NCI-H2227 (cell line): ENCODE measurements around the gene PSMA7.
"Not testable (repeated sequence)": the region's sequence is repeated elsewhere in the genome, so short reads cannot be mapped to it uniquely, and the experiment has no call there.

Source experiments
- DNase-seq: peaks from one replicate; lab custom pipeline; 2025; ENCODE audit not compliant: unreplicated experiment; lab: John Stamatoyannopoulos, UW

PSMA7 gene

DNA sequence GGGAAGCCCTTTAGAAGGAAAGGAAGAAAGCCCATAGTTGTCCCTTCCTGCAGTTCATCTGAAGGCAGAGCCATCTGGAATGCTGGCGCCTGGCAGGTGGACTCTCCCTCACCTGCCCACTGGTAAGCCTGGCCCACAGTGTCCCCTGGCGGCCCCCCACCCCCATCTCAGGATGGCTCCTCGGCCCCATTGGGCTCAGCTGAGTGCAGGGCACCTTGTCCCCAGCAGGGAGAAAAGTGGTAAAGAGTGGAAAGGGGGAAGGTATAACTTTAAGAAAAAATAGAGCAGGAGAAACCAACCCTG, 13.0 kb upstream of the PSMA7 start:
- DNase-seq = no peak

DNA sequence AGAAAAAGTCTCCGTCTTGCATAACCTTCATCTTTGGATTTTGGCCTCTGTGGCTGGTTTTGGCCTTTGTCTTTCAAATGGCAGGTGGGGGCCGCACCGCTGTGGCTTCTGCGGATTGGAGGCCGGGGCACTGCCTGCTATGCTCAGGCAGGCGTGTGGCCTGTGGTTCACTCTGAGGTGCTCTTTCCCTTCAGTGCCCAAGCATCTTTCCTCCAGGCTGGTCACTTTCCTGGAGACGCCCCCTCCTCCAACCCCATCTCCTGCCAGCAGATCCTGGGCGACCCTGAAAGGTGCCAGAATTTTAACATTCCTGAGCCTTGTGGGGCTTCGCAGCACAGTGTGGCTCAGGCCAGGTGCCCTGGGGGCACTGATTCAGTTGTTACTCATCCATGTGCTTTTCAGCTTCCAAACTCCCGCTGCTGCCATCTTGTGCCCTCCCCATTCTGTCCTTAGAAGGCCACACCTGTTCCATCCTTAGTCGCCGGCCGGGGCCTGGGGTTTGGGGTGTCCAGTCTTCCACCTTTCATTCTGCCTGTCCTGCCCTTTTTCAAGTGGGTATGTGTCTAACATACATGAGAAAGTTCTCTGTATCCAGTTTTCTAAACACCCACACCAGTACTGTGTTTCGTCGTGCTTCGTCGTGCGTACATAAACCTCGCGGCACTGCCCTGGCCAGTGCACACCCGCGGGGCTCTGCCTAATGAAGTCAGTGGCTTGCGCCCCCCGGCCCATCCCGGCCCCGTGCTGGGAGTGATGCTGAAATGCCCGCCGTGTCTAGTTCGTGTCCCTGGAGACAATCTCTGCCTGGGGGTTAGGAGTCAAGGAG, 12.4 kb upstream of the PSMA7 start:
- no peak for DNase-seq

DNA sequence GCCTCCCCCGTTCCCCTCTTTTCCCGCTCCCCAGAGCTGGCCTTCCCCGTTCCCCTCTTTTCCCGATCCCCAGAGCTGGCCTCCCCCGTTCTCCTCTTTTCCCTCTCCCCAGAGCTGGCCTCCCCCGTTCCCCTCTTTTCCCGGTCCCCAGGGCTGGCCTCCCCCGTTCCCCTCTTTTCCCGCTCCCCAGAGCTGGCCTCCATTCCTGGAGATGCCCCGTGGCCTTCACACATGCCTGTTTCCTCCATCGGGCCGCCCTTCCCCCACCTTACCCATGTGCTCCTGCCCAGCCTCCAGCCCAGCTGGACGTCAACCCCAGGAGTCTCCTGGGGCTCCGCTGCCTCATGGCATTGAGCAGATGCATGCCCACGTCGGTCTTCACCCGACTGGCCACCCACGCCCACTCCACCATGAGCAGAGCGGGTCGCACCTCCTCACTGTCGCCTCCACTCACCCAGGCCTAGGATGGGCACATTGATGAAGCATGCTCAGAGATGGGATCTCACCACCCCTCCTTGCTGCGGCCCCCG, 8.7 kb upstream of the PSMA7 start:
- DNase-seq = no peak

DNA sequence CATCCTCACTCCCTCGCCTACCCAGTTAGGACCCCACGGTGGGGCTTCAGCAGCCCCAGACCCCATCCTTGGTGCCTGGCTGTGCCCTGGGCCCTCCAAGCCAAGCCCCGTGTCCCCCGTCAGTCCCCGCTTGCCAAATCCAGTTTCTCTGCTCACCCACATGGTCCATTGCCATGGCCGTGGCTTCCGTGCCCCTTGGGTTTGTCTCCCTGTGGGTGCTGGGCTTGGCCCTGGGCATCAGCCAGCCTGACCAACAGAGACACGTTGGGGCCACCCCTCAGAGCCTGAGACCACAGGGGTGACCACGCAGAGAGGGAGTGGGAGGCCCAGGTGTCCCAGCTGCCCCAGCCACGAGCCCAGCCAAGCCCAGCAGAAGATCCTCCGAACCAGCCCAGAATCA, 8.0 kb upstream of the PSMA7 start:
- DNase-seq = no peak

DNA sequence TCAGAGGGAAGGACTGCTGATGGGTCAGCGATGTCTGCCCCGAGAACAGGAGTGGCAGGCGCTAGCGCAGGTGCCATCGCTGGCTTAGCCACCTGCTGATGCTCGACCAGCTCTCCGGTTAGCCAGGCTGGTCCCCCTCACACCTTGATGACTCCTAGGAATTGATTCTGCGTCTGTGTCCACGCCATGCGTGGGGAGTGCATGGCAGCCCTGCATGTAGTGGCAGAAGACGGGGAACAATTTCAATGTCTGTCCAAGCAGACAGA, 7.0 kb upstream of the PSMA7 start:
- no peak for DNase-seq

DNA sequence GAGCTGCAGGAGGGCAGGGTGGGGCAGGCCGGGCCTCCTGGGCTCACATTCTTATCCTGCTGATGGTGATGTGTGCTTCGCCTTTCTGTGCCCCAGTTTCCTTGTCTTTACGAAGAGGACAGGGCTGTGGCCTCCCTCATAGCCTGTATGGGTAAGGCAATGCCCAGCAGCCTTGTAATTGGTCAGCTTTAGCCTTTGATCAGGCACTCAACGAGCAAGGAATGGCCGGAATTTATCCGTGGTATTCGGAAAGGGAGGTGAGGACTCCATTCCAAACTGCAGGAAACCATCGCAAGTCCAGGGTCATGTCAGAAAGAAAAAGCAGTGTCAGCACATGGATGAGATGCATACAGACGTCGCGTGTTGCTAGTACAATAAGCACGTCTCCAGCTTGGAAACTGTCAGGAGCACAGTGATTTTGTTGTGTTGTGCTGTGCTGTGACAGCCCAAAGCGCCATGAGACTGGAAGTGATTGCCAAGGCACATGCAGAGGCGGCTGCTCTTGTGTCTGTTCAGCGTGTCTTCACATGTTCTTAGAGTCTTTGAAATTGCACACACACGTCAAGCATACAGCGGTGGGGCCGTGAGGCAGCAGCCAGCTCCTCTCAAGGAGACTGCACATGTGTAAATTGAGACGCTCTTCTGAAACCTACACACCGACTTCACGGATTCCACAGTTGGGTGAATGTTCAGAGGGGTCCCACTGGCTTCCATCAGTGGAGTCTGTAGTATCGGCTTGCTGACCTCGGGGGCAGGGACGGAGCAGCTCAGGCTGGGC, 6.5 kb upstream of the PSMA7 start:
- DNase-seq = no peak

DNA sequence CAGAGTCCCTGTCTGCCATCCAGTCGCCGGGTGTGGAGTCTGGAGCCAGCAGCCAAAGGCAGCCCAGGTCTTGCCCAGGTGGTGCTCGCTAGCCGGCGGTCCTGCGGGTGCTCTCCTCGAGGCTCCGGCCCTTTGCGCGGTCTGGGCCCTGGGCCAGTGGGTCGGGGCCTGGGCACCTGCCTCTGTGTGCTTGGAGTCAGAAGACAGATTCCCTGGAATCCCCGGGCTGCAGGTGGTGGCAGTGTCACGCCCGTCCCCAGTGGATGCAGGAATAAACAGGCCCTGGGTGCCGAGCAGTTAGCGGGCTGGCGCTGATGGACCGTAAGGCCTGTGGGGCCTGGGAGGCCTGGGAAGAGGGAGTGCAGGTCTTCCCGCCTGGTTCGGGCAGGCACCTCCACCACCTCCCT, 5.7 kb upstream of the PSMA7 start:
- no peak for DNase-seq

DNA sequence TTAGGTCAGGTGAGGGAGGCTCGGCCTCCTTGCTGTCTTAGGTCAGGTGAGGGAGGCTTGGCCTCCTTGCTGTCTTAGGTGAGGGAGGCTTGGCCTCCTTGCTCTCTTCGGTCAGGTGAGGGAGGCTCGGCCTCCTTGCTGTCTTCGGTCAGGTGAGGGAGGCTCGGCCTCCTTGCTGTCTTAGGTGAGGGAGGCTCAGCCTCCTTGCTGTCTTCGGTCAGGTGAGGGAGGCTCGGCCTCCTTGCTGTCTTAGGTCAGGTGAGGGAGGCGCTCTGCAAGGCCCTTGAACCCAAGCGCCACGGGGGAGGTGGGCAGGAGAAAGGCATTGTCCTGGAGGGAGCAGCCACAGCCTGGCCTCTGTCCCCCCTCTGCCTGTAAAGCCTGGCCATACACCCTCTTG, 5.2 kb upstream of the PSMA7 start:
- not testable (repeated sequence) for DNase-seq

DNA sequence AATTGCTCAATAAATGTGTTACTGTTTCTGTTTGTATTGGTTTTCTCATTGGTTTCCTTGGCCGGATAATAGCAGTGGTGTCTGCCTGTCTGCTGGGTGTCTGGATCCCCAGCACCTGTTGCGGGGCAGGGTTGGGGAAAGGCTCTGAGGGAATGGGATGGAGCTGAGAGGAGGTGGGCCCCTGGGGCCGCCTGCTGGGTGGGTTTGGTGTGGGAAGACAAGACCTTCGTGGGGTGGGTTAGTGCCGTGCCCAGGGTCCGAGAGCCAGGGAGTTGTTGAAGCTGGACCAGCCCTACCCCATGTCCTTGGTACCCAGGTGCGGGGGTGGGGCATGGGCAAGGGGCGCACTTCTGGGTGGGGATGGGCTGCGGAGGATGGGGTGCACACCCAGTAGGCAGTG, 4.3 kb upstream of the PSMA7 start:
- no peak for DNase-seq

DNA sequence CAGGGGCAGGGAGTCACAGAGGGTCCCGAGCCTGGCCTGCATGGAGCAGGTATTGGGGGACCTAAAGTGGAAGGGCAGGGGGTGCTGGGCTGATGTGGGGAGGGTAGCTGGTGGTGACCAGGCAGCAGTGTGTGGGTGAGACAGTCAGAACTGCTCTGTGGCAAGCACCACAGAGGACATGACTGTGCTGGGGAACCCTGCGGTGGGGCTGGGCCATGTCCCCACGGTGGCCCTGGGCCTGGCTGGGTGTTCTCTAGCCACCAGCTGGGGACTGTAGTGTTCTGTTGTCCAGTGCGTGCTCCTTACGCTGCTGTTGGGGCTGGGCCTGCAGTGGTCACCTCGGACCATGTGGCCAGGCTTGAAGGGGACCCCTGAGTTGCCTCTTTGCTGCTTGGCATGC, 3.9 kb upstream of the PSMA7 start:
- DNase-seq = no peak

DNA sequence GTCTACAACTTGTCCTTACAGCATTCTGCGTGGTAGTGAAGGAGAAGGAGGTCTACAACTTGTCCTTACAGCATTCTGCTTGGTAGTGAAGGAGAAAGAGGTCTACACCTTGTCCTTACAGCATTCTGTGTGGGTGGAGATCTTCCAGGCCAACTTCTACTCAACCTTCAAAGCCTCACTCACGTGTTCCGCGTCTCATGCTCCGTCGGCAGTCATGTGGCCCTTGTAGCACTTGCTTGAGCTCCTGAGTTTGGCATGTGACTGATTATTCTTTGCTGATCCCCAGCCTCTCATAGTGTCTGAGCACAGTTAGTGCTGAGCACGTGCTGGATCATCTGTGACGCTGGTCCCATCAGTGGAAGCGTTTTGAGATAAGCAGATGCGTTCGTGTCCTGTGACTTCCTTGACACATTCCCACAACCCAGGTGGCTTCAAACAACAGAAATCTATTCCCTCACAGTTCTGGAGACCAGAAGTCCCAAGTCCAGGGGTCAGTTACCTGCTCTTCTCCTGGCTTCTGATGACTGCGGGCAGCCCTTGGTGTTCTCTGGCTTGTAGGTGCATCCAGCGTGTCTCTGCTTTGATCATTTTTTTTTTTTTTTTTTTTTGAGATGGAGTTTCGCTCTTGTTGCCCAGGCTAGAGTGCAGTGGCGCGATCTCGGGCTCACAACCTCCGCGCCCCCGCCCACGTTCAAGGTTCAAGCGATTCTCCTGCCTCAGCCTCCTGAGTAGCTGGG, 3.0 kb upstream of the PSMA7 start:
- DNase-seq = no peak

DNA sequence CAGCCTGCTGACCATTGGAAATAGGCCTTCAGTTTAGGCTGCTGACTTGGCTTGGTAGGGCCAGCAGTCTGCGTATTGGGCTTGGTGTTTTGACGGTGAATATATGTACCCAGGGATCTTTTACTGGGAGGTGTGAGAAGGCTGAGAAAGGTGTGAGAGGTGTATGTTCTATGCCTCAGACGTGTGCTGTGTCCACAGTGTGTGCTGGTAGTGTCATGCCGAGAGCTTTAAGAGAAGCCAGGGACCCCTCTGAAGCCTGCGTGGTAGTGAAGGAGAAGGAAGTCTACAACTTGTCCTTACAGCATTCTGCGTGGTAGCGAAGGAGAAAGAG, 2.5 kb upstream of the PSMA7 start:
- DNase-seq = no peak

DNA sequence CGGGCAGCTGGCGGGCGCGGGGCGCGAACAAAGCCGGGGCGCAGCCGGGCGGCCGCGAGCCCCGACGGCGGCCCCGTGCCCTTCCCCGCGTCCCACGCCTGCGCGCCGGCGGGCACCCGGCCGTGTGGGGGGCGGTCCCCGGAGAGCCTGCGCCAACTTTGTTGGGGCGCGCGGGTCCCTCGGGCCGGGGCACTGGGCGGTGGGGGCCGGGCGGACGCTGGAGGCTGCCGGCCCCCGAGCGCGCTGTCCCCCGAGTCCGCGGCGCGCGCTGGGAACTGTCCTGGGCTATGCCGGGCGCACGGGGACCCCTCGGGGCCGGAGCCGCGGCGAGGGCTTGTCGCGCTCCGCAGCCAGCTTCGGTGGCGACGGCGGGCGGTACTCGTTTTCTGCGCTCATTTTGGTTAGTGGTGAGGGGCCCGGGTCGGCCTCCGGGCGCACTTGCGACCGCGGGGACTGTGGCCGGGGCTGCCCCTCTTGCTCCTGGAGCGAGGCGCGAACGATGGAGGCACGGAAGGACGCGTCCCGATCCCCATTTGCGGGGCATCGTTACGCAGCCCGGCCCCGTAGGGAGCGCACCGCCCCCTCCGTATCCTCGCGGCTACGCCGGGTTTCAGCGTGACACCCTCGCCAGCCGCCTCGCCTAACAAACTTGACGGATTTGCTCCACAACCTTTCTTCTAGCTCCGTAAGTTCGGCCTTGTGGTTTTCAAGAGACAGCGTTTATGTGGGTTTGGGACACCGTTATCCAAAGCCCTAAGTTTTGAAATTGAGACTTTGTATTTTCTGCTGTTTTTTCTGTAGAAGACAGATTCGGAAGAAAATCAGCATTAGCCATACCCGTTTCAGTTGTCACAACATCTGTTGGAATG, 997 bp upstream of the PSMA7 start:
- DNase-seq = peak; percentile 73

DNA sequence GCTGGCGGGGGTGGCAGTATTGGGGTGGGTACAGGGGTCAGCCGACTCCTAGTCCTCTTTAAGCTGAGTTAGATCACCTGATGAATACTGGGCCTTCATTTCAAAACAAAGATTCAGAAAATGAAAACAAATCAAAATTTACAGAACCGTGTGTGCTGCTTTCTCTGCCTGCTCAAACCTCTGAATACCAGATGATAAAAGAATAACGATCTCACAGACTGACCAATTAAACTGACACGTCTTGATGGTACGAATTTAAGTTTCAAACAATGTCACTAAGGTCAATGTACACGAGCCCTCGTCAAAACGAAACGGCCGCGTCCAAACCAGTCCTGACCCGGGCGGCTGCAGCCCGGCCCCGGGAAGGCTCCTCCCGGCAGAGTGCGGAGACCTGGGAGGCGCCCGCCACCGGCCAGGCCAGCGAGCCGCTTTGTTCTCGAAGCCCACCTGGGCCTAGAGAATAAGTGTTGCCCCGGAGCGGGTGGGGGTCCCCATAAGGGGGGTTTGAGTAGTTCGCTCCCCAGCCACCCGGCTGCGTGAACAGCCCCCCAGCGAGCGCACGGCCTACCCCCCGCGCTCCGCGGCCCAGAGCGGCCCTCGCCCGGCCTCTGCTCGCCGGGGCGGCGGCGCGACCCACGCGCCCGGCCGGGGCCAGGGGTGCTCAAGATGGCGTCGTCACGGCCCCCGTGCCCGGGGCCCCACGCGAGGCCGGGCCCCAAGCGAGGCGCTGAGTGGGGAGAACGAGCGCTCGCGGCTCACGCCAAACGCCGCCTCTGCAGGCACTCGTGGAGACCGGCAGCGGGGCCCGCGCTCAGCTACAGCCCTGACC, 728 bp downstream of the PSMA7 start:
- DNase-seq = peak; percentile 57

DNA sequence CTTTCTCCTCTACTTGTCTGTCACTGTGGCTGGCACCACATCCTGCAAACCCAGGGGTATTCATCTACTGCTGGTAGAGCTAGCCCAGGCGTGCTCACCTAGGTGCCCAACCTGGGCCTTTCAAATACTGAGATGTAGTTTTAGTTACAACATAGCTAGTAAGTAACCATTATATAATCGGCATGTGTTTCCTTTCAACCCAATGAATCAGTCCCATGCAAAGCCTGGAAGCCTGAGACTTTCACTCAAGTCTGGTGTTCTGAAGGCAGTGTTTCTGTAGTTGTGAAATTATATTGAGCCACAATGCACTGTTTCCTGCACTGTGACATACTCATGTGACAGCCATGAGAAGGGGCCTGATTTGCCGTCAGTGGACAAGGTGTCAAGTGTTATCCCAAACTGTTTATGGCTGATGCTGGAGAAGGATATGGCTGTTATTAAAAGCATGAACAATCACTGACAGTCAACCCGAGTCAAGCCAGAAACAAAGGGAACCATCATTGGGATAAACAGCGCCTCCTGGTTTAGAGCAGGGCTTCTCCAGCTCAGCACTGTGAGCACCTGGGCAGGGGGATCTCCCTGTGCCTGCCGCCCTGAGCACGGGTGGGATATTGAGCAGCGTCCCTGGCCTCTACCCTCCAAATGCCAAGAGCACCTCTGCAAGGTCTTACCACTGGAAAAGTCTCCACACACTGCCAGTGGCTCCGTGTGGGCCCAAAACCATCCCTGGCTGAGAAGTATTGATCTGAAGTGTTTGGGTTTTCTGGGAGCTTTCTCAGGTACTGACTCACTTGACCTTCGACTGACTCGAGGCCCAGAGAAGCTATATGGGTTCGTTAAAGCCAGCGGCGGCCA, 1.6 kb downstream of the PSMA7 start:
- DNase-seq = peak; percentile 33

DNA sequence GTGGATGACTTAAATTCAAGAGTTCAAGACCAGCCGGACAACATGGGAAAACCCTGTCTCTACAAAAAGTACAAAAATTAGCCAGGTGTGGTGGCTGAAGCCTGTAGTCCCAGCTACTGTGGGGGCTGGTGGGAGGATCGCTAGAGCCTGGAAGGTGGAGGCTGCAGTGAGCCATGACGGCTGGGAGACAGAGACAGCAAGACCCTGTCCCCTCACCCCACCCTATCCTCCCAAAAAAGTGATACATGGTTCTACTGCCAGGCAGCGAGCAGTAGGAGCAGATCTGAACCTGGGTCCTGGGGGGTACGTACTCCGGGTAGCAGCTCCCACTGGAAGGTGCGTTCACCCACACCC, 2.2 kb downstream of the PSMA7 start:
- DNase-seq = no peak

DNA sequence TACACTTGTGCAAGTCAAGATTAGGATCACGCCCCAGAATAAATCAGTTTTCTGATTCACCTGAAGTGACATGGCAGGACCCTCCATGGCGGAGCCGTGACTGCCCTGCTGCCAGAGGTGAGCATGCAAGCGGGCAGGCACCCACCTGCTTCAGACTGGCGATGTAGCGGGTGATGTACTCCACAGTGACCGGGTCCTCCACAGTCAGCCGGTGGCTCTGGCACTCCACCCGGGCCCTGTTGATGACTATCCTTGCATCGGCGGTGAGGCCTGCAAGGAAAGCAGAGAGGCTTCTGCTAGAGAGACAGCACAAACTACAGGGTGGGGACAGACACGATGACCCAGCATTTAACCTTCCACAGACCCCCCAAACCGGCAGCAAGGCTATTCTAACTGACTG, 3.6 kb downstream of the PSMA7 start:
- no peak for DNase-seq

DNA sequence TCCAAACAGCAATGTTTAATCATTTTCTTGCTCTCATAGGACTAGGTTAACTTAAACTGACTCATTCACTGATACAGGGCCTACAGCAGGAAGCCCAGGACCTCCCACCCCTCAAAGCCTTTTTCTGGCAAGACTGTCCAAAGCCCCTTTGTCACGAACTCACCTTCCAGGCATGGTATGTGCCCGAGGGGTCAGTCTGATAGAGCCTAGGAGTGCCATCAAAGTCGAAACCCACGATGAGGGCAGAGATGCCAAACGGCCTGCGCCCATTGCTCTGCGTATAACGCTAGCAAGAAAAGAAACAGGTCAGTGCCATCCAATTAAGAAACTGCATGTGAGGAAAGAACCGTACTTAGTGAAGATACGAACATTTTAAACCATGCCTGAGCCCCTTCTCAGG, 4.3 kb downstream of the PSMA7 start:
- no peak for DNase-seq

DNA sequence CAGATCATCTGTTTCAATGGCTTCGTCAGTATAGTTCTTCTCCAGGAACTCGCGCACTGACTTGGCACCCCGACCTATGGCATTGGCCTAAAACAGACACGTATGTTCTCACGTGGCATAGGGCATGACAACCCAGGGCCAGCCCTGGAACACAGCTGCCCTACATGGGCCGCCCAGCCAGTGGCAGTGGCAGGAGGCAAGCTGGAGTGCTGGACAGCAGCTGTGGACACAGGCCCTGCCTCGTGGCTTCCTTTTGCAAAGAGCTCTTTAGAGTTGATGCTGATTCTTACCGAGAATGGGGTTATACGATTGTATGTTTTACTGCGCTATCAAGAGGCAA, 5.0 kb downstream of the PSMA7 start:
- no peak for DNase-seq
